GM19099 (cell line): ENCODE data around the gene ARHGEF17.

Experiments
- POLR2A ChIP-seq: IDR thresholded peaks from 3 replicates; pipeline ENCODE4 v1.6.1; 2011; ENCODE audit warnings: low read depth; ENCODE audit not compliant: insufficient read length; ENCODE audit errors: extremely low read depth

ARHGEF17 gene

GRCh38 chr11:73314117-73314961 lies 6.3 kb downstream of the ARHGEF17 start:
- TF ChIP-seq POLR2A: no peak

- TF ChIP-seq POLR2A: no peak
Observed at GRCh38 chr11:73315293-73316020, 7.4 kb downstream of the ARHGEF17 start.

- TF ChIP-seq POLR2A: no peak
Observed at GRCh38 chr11:73316422-73316821, 8.3 kb downstream of the ARHGEF17 start.

GRCh38 chr11:73317373-73317772 lies 9.3 kb downstream of the ARHGEF17 start:
- no peak for TF ChIP-seq POLR2A

GRCh38 chr11:73317803-73318202 lies 9.7 kb downstream of the ARHGEF17 start:
- TF ChIP-seq POLR2A: no peak

GRCh38 chr11:73318501-73319011 lies 10.5 kb downstream of the ARHGEF17 start:
- no peak for TF ChIP-seq POLR2A

- TF ChIP-seq POLR2A: no peak
Observed at GRCh38 chr11:73320763-73321603, 12.9 kb downstream of the ARHGEF17 start.

GRCh38 chr11:73321604-73322381 lies 13.7 kb downstream of the ARHGEF17 start:
- TF ChIP-seq POLR2A: no peak

- TF ChIP-seq POLR2A: no peak
Observed at GRCh38 chr11:73322382-73323306, 14.6 kb downstream of the ARHGEF17 start.

GRCh38 chr11:73323464-73323863 lies 15.4 kb downstream of the ARHGEF17 start:
- TF ChIP-seq POLR2A: no peak

GRCh38 chr11:73324116-73324515 lies 16.0 kb downstream of the ARHGEF17 start:
- TF ChIP-seq POLR2A: no peak

- TF ChIP-seq POLR2A: no peak
Observed at GRCh38 chr11:73324665-73325035, 16.6 kb downstream of the ARHGEF17 start.
